Stimulated activated CD8-positive, alpha-beta memory T cell treated with anti-CD3 and anti-CD28 coated beads, Interleukin-7, amount 100 ng/mL, for 24 hours (primary cell): ENCODE measurements around the gene AATF.

ENCODE experiments used
- DNase-seq: peaks from one replicate; pipeline ENCODE4 v3.0.0-alpha.2; 2020; ENCODE audit warnings: low read depth

The AATF gene

DNA sequence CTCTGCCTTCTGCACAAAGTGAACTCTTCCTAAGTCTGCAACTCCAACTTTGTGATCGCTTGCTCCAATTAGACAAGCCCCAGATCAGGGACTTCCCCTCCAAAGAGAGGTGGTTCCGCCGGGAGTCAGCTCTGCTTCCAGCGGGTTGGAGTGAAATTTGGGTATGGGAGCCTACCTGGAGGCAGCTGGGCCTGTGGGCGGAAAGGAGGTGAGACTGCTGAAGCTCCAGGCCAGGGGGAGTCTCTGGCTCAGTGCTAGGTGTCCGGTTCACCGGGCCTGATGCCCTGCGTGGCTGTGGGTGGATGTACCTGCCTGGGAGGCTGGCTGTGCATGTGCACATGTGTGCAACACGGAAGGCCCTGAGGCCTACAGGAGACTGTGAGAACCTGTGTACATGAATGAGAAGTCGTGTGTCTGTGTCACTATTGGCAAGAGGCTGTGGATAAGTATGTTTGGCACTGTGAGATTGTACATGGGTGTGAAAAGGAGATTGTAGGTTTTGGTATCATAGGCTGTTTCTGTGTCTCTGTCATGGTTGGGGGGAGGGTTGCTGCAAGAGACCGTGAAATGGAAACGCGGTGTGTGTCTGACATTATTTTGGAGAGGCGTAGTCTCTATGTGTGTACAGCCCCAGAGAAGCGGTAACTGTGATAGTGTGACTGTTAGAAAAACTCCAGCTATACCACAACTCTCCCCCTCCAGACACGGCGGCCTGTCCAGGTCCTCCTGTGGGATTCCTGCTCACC is 7.3 kb upstream of the AATF start:
- DNase-seq, result no peak

DNA sequence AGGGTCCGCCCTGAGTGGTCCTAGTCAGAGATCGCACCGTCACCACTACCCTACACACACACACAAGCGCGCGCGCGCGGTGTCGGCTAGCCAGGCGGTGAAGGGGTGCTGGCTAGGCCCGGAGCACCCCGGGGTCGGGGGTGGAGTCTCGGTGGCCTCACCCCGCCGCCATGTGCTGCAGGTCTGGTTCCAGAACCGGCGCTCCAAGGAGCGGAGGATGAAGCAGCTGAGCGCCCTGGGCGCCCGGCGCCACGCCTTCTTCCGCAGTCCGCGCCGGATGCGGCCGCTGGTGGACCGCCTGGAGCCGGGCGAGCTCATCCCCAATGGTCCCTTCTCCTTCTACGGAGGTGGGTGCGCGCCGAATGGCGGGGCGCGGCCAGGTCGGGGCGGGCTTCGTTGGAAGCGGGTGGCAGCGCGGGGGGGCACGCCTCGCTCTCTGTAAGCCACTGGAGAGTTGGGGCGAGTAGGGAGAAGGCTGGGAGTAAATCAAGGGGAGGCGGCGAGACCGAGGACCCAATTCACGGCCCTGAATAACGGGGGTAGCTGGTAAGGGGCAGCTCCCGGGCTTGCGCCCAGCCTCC is 6.6 kb upstream of the AATF start:
- no peak for DNase-seq

DNA sequence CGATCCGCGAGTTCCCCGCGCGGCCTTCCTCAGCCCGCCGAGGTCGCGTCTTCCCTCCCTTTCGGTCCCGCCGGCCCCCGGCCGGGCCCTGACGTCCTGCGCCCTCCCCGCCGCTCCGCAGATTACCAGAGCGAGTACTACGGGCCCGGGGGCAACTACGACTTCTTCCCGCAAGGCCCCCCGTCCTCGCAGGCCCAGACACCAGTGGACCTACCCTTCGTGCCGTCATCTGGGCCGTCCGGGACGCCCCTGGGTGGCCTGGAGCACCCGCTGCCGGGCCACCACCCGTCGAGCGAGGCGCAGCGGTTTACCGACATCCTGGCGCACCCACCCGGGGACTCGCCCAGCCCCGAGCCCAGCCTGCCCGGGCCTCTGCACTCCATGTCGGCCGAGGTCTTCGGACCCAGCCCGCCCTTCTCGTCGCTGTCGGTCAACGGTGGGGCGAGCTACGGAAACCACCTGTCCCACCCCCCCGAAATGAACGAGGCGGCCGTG is 6.1 kb upstream of the AATF start:
- no peak for DNase-seq

DNA sequence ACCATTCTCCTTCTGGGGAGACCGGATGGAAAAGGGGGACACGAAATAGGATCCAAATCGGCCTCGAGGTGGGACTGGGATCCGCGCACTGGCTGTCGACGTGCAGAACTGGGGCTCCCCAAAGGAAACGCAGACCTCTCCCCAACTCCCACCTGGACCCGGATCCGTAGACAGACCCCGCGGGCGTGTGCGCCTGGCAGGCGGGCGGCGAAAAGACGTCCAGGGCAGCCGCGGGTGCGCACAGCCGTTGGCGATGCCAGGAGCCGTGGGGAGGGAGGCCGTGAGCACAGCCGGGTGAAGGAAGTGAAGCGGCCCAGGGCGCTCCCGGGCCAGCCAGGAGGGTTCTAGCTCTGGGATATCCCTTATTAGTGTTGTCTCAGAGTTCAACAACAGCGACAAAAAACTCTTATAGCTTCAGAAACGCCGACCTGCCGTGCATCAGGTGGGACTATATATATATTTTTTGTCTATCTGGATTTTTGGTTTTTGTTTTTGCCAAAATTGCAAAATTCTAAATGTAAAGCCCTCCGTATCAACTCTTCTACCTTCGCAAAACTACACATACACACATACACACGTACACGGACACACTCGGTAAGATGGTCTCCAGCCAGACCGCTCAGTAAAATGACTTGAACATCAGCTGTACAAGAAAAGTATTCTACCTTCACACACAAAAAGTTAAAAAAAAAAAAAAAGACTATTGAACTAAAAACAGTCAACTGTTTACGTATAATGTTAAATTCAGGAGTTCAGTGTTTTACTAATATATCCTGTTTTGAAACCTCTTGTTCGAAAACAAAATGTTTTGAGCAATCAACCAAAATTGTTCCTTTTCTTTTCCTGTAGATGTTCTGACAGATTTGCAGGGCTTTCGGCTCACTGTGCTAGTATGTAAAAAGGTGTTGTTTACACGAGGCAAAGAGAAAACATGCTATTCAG is 5.2 kb upstream of the AATF start:
- no peak for DNase-seq

DNA sequence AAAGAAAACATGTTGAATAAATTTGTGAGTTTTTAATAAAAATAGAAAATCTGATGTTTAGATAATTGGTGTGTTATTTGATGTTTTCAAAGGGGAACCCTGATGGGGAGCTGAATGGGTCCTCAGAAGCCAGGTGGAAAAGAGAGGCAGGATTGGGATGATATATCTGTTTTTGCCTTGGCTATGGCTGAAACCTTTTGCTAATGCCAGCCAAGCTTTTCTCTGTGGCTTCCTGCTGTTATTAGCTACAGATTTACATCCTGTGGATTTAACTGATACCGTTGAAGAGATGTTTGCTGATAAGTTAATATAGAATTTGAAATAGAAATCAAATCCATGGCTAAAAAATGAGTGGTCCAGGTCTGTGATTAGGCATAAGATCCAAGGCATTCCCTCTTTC is 4.2 kb upstream of the AATF start:
- no peak for DNase-seq

DNA sequence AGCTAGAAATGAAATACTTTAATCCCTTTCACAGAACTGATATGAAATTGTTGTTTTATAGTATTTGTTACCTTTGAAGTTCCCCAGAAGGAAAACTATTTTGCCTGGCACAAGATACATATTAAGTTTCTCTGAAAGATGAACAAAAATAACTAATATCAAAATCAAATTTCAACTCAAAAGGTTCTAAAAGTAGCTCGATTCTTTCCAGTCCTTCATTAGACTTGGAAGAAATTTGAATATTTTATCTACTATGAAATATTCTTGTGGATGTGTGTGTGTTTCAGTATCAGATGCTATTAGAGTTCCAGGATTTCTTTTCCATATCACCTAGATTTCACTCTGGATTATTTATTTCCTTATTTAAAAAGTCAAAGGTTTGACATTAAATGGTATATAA is 3.6 kb upstream of the AATF start:
- DNase-seq, result no peak

DNA sequence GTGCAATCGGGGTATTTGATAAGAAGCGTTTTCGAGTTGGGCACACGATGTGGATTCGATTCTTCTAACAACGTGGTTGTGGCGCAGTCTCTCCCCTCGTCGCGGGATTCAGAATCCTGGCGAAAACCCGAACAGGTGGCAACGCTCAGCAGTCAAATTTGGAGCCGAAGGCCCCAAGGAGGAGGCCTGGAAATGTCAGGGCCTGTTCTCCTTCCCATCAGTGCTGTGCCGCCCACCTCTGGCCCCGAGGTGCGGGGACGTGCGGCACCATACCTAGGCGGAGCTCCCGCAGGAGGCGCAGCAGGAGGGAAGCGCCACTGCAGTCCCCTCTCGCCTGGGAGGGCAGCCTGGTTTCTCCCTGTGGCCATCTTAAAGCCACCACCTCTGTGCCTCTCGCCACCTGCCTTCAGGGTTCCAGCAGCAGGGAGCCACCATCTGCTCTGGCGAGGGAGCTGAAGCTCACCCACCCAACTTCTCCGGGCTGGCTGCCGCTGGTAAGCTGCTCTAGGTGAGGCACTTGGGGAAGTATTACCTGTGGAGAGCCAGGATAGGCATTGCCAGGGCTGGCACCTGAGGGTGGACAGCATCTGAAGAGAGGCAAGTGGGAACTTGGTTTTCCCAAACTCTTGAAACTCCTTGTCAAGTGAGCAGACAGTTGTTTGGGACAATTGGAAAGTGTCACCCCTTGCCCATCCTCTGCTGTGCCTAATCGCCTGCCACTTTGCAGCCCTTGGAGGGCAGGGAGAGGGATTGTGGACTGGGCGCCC is 2.6 kb upstream of the AATF start:
- DNase-seq, result no peak

DNA sequence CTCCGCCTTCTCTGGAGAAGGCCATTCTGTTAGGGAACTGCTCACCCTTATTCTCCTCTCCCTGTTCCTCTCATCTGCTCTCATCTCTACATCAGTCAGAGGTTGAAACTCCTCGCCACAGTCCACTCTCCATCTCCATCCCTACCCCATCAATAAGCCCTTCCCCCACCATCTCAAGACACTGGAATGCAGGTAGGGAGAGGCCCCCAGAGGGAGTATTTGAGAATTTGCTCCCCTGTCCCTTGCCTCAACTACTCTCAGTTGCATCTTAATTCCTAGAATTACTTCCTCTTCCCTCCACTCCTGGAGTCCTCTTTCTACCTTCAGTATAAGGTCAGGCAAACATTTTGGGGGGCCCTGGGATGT is 2.0 kb upstream of the AATF start:
- DNase-seq, result no peak

DNA sequence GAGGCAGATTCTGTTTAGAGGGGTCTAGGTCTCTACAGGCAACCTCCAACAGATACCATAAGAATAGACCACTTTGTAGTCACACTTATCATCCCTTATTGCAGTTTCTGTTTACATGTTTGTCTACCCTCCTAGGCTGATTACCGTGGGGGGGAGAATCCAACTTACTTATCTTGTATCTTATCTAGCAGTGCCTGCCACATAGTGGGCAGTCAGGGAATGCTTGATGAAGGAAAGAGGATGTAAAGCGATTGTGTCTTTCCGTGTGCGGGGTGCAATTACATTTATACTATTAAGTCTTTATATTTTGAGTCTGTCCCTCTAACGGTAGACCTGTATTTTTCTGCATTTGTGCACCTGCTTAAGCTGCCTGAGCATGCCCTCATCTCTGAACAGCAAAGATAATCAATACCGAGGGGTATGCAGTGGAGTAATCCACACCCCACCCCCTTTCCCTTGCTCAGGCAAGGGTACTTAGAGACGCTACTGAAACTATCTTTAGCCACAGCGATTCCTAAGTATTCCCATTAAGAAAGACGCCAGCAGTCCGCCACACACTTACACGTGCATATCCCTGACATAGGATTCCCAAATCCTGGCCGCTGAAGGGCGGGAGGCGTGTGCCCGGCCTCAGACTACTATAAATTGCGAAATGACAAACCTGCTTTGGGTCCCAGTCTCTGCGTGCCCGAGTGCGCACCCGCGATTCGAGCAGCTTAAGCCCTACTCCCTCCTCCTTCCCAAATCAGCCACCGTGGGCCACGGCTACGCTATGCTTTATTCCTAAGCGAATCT is 635 bp upstream of the AATF start:
- no peak for DNase-seq

DNA sequence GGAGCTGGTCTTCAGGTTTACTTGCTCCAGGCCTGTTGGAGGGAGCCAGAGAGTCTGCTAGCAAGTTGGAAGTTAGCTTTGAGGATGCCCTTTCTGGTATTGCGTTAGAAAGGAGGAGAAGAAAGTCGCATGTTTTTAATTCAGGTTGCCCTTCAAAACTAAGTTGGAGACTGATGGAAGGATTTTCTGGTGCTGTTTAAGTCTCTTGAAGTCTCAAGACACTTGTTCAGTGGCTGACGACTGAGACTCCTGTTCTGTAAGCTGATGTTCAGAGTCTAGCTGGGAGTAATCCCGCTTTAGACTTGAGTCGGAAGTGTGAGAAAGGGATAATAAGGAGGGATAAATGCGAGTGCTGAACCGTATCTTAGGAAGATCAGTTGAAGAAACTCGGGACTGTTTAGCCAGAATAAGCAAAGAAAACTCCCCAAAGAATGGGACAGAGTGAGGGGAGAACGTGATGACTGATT is 740 bp downstream of the AATF start:
- DNase-seq, result no peak

DNA sequence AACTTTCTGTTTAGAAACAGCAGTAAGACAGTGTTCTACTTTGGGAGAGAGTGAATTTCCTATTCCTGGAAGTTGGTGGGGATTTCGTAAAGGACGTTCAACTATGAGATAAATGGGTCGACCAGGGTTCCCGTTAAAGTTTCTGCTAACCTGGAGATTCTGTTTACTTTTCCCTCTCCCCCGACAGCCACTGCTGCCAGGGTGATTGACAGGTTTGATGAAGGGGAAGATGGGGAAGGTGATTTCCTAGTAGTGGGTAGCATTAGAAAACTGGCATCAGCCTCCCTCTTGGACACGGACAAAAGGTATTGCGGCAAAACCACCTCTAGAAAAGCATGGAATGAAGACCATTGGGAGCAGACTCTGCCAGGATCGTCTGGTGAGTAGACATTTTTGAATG is 1.3 kb downstream of the AATF start:
- no peak for DNase-seq

DNA sequence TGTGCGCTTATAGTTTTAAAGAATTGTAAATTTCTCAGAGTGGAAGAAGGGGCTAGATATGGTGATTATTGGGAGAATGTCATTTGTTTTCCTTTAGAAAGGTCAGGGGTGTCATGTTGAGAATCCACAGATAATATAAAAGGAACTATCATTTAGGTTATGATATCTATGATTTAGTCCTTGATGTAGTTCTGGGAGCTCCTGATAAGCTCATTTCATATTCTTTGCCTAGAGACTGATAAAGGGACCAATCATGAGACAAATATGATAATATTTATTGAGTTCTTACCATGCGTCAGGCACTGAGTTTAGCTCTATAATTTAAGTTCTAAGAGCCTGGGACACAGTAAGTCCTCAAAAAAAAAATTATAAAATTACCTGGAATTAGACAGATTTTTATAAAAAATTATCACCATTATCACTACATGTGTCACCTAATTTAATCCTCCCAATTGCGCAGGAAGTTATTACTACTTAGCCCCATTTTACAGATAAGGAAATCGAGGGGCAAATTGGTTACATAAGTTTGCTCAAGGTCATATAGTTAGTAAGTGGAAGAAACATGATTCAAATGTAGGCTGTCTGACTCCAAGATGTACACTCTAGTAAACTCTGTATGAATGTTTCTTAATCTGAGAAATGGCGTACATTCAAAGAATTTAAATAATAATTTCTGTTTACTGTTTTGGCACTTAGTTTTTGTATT is 2.5 kb downstream of the AATF start:
- no peak for DNase-seq

DNA sequence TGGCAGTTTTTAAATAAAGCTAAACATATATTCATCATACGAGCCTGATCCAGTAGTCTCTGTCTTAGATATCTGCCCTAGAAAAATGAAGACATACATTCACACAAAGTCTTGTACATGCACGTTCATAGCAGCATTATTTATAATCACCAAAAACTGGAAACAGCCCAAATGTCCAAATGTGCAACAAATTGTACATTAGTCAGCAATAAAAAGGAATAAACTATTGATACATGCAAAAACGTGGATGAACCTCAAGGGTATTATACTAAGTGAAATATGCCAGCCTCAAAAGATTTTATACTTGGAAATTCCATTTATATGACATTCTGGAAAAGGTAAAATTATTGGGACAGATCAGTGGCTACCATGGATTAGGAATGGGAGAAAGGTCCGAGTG is 22.8 kb downstream of the AATF start:
- no peak for DNase-seq

DNA sequence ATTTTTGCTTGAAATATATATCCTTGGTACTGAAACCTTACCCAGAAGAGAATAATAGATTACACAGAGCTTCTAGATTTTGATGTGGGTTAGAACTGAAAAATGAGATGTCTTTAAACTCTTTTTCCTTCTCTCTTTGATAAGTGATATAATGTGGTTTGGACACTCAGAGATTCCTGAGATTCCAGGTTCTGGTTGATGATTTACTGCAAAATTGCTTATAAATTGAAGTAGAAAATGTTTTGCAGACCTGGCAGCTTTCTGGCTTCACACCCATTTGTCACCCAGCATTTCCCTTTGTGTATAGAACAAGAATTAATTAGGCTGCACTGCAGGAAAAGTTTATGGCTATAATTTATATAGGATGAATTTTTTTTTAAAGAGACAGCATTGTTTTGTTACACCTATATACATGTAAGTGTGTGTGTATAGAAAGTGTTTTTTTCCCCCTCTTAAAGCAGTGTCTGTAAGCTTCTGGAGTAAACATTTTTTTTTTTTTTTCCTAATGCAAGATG is 23.5 kb downstream of the AATF start:
- DNase-seq, result no peak

DNA sequence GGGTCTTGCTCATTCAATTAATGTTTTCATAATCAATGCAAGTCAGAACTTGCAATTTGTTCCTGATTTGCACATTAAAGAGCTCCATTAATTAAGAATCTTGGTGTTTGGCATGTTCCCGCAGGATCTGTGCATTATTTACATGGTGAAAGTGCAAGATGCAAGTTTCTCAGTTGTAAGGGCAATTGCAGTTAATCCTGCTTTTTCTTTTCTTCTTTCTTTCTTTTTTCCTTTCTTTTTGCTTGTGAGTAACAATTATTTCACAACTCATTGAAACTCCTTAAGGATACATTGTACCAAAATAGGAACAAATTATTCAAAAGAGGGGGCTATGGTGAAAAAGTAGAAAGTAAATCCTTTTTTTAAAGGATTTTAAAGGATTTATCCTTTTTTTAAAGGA is 24.2 kb downstream of the AATF start:
- no peak for DNase-seq

DNA sequence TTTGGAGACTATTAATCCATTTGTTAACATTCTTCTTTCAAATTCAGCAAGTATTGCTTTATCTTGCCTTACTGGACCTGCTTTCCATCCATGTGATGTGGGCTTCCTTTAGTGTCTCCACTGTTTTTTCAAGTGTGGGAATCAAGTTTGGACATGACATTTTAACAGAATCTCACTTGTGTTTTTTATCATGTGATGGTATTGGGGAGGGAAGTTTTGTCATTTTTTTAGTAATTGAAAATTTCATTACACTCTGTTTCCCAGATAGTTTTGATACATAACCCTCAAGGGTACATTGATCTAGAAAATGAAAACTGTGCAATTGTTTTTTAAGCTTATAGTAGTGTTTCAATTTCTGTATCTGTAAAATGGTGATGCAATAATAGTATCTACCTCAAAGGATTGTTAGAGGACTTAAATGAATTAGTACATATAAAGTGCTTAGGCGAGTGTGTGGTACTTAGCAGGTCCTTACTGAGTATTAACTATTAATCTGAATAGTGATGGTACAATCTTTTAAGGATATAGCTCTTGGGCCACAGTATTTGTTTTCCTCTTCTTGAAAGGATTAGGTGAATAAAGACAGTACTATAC is 27.3 kb downstream of the AATF start:
- no peak for DNase-seq

DNA sequence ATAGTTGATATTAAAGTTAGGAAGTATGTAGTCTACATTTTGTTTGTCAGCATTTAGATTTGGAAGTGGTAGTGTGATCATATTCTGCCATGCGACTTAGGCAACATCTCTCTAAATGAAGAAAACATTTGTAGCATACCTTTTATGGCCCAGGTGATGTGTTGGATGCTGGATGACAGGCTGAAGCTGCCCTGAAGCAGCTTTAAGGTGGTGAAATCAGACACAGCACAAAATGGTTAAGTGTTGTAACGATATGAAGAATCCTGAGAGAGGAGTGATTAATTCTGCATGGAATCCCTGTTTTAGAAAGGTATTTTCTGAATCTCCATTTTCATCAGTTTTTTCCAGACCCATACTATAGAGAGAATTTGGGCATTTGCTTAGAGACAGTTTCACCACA is 28.3 kb downstream of the AATF start:
- no peak for DNase-seq

DNA sequence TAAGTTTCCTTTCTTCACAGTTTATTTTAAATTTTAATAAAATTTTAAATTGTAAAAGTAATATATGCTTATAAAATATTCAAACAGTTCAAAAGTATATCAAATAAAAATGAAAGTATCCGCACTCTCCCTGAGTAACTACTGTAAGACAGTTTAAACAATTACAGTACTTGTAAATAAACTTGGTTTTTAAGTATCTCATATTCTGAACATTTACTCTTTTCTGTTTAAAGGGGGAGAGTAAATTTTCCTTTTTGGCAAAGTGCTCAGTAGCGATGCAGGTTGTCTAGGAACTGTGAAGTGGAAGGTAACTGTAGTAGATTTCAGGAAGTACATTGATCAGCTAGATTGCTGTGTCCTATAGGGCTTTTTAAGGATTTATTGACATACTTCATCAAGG is 28.8 kb downstream of the AATF start:
- no peak for DNase-seq

DNA sequence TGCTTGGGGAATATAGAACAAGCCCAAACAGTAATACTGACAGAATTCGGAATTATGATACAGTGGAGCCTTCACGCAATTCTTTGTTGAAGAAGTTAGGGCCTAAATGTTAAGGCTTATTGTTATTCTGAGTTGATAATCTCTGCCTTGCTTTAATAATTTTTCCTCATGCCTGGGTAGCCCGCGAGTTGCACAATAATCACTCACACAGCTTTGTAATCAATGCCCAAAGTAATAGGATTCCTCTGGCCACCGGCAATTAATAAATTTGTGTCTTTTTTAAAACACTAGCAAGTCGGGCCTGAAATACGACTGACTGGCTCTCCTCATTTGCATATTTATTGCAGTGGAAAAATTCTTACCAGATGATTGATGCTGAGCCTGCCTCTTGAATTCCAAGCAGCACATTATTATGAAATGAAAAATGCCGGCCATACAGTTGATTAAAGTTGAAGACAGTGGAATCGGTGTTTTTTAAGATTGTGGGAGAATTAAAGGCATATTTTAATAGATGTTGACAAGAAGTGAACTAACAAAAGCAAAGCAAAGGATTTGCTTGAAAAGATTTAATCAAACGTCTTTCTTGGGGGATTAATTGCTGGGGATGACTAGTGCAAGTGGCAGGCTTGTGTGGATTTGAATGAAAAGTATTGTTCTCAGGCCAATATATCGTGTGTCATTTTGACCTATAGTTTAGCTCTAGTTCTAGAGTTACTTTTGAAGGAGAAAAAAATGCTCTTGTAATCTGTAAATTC is 30.2 kb downstream of the AATF start:
- no peak for DNase-seq
